ENCODE results near the gene REL.
"Not testable (repeated sequence)": the region's sequence is repeated elsewhere in the genome, so short reads cannot be mapped to it uniquely, and the experiment has no call there.

GRCh38 chr2:60905867-60906266 lies 24.5 kb downstream of the REL start:
- TF ChIP-seq, protein P1, sequence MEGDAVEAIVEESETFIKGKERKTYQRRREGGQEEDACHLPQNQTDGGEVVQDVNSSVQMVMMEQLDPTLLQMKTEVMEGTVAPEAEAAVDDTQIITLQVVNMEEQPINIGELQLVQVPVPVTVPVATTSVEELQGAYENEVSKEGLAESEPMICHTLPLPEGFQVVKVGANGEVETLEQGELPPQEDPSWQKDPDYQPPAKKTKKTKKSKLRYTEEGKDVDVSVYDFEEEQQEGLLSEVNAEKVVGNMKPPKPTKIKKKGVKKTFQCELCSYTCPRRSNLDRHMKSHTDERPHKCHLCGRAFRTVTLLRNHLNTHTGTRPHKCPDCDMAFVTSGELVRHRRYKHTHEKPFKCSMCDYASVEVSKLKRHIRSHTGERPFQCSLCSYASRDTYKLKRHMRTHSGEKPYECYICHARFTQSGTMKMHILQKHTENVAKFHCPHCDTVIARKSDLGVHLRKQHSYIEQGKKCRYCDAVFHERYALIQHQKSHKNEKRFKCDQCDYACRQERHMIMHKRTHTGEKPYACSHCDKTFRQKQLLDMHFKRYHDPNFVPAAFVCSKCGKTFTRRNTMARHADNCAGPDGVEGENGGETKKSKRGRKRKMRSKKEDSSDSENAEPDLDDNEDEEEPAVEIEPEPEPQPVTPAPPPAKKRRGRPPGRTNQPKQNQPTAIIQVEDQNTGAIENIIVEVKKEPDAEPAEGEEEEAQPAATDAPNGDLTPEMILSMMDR (IDR thresholded peaks at IDR 0.05): not testable (repeated sequence)
- TF ChIP-seq POLR2AphosphoS5, EP300, POLR2A (IDR thresholded peaks at IDR 0.05): not testable (repeated sequence)
